Fibroblast of mammary gland (primary cell): ENCODE measurements around the gene ANKRD65.

Experiments
- DNase-seq: peaks from one replicate; pipeline ENCODE4 v3.0.0-alpha.2; 2010; ENCODE audit warnings: low read depth
- H3K4me3 ChIP-seq: 2 replicates; pipeline ENCODE4 v1.5.1; 2011; ENCODE audit warnings: low read depth, mild to moderate bottlenecking, low read length, moderate library complexity; ENCODE audit not compliant: control insufficient read depth
- CTCF ChIP-seq: conservative IDR thresholded peaks from 2 replicates; pipeline ENCODE4 v1.5.1; 2011; ENCODE audit warnings: low read depth, low read length, inconsistent platforms; ENCODE audit not compliant: control insufficient read depth, insufficient read depth

Gene ANKRD65

GRCh38 chr1:1437904-1438376, 16.9 kb upstream of the ANKRD65 start:
- no peak for TF ChIP-seq CTCF
- no peak overlapping the region for H3K4me3 ChIP-seq
- DNase-seq = no peak

- no peak for TF ChIP-seq CTCF
- DNase-seq = no peak
- H3K4me3 ChIP-seq = no peak overlapping the region
These were observed 16.2 kb upstream of the ANKRD65 start for GRCh38 chr1:1437033-1437903.

- no peak overlapping the region for H3K4me3 ChIP-seq
- DNase-seq = no peak
- no peak for TF ChIP-seq CTCF
These were observed 15.6 kb upstream of the ANKRD65 start for GRCh38 chr1:1436630-1437032.

- DNase-seq = no peak
- peak overlapping the region; percentile 16 for H3K4me3 ChIP-seq
- TF ChIP-seq CTCF = no peak
These were observed 15.0 kb upstream of the ANKRD65 start for GRCh38 chr1:1435911-1436629.

- TF ChIP-seq CTCF = no peak
- H3K4me3 ChIP-seq = peak within 1 kb of the TSS; percentile 16
- peak; percentile 45 for DNase-seq
These were observed 14.2 kb upstream of the ANKRD65 start, which contains the start of gene VWA1 for GRCh38 chr1:1435106-1435903. TSS of gene VWA1 (plus strand) at chr1:1435690. CDS start at chr1:1435749, 59 bp downstream.

- H3K4me3 ChIP-seq = no peak overlapping the region
- TF ChIP-seq CTCF = no peak
- no peak for DNase-seq
These were observed 13.7 kb upstream of the ANKRD65 start for GRCh38 chr1:1434824-1435105.
